ENCODE measurements around the gene TULP4. TPM values are rescaled to one million over a fixed set of nuclear protein-coding genes. Genes with fewer than 3 reads are reported as not detected.
A peak's percentile ranks its signal among the peaks of the same experiment; 100 is the strongest.

The TULP4 gene
- total RNA-seq, 6 donors from 2014 or later, result 78.7 to 150 (median 94.4) TPM

DNA sequence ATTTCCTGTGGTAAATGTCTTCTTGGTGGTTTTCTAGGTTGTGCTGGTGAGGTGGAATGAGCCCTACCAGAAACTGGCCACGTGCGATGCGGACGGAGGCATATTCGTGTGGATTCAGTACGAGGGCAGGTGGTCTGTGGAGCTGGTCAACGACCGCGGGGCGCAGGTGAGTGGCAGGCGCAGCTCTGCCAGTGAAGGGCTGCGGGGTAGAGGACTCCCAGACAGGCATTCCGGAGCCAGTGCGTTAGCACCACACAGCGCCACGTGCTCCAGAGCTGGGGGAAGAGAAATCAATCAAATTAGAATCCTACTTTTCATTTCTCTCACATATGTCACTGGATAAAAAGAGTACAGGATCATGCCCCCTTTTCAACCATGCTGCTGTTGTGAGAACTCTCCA is 100.8 kb downstream of the TULP4 start:
- DNase-seq, result peak in 1 of 2 donors; percentile 66

DNA sequence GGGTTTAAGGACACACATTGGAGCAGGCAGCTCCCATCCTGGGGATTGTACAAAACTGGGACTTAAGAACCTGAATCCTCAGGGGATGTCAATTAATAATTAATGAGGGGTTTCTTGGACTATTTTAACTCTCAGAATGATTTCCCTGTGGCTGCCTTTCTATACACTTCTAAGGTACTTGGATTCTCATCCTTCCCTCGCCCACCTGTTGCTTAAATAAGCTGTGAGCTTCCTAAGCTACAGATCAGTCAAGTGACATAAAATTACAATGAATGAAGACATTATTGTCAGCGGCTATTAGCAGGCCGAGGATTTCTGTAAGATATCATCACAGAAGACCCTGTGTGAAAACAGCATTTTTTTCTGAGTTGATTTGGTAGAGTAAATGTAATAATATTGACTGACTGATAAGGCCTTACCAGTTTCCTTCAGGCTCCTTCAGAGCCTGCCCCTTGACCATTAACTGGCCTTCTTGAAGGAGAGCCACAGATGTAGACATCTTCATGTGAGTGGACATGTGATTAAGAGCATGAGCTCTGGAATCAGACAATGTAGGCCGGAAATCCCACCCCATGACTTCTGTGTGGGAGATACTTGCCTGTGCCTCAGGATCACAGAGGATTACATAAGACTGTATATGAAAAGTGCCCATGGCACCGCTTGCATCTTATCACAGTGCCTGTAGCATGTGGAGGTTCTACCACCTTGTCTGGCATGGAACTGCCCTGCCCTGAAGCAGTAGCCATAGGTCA is 101.7 kb downstream of the TULP4 start:
- Histone ChIP-seq H3K27ac (no peak overlapping the region), H3K27me3 (no peaks in the 10 kb centered on the region), H3K9me3 (no peaks in the 10 kb centered on the region), H3K4me3 (no peak overlapping the region), H3K4me1 (peaks cover 4 to 18% (median 8%) of the 10 kb centered on the region in 4 donors), H3K36me3 (peaks cover 0 to 19% (median 0%) of the 10 kb centered on the region in 4 donors)
- TF ChIP-seq, protein P1, sequence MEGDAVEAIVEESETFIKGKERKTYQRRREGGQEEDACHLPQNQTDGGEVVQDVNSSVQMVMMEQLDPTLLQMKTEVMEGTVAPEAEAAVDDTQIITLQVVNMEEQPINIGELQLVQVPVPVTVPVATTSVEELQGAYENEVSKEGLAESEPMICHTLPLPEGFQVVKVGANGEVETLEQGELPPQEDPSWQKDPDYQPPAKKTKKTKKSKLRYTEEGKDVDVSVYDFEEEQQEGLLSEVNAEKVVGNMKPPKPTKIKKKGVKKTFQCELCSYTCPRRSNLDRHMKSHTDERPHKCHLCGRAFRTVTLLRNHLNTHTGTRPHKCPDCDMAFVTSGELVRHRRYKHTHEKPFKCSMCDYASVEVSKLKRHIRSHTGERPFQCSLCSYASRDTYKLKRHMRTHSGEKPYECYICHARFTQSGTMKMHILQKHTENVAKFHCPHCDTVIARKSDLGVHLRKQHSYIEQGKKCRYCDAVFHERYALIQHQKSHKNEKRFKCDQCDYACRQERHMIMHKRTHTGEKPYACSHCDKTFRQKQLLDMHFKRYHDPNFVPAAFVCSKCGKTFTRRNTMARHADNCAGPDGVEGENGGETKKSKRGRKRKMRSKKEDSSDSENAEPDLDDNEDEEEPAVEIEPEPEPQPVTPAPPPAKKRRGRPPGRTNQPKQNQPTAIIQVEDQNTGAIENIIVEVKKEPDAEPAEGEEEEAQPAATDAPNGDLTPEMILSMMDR (IDR thresholded peaks at IDR 0.05), result no peak
- TF ChIP-seq EP300 (IDR thresholded peaks at IDR 0.05) (no peak), POLR2A (IDR thresholded peaks at IDR 0.05) (no peak), POLR2AphosphoS5 (IDR thresholded peaks at IDR 0.05) (no peak)
- DNase-seq (no peak), ATAC-seq (ENCODE audit: low FRiP score in 2 of 2) (no peak)
- WGBS, 2 donors, result 85 to 86% methylated on average over 5 of the region's 5 CpGs

More for the DNA sequence above, 100.8 kb downstream of the TULP4 start:
- no peak overlapping the region for H3K27ac ChIP-seq
- H3K36me3 ChIP-seq, result peaks cover 0 to 19% (median 0%) of the 10 kb centered on the region in 4 donors
- peaks cover 12 to 28% (median 16%) of the 10 kb centered on the region in 4 donors for H3K4me1 ChIP-seq
- TF ChIP-seq POLR2AphosphoS5 (IDR thresholded peaks at IDR 0.05) (no peak), EP300 (IDR thresholded peaks at IDR 0.05) (no peak), POLR2A (IDR thresholded peaks at IDR 0.05) (no peak)
- TF ChIP-seq, protein P1 (IDR thresholded peaks at IDR 0.05), result no peak
- H3K27me3 ChIP-seq, result no peaks in the 10 kb centered on the region
- 93 to 96% methylated on average over 16 of the region's 16 CpGs for WGBS, 2 donors
- no peak overlapping the region for H3K4me3 ChIP-seq
- H3K9me3 ChIP-seq, result no peaks in the 10 kb centered on the region
- no peak for ATAC-seq (ENCODE audit: low FRiP score in 2 of 2)

DNA sequence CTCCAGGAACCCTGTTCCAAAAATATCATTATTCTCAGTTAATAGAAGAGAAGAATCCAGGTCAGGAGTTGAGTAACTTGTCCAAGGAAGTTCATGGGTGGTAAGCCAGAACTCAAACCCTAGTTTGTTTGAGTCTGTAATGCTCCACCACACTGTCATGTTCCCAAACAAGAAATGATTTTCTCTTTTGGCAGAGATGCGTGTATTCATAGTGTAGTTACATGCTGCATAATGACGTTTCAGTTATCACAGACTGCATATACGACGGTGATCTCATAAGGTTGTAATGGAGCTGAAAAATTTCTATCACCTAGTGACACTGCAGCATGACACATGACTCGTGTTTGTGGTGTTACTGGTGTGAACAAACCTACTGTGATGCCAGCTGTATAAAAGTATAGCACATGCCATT is 102.6 kb downstream of the TULP4 start:
- no peak overlapping the region for H3K27ac ChIP-seq
- no peaks in the 10 kb centered on the region for H3K27me3 ChIP-seq
- no peak overlapping the region for H3K4me3 ChIP-seq
- 80 to 92% methylated on average over 5 of the region's 5 CpGs for WGBS, 2 donors
- peaks cover 0 to 19% (median 0%) of the 10 kb centered on the region in 4 donors for H3K36me3 ChIP-seq
- ATAC-seq (ENCODE audit: low FRiP score in 2 of 2) (no peak), DNase-seq (no peak)
- H3K4me1 ChIP-seq, result peaks cover 0 to 10% (median 1%) of the 10 kb centered on the region in 4 donors
- TF ChIP-seq POLR2AphosphoS5 (IDR thresholded peaks at IDR 0.05) (no peak), EP300 (IDR thresholded peaks at IDR 0.05) (no peak), POLR2A (IDR thresholded peaks at IDR 0.05) (no peak)
- TF ChIP-seq, protein P1 (IDR thresholded peaks at IDR 0.05), result no peak
- no peaks in the 10 kb centered on the region for H3K9me3 ChIP-seq

DNA sequence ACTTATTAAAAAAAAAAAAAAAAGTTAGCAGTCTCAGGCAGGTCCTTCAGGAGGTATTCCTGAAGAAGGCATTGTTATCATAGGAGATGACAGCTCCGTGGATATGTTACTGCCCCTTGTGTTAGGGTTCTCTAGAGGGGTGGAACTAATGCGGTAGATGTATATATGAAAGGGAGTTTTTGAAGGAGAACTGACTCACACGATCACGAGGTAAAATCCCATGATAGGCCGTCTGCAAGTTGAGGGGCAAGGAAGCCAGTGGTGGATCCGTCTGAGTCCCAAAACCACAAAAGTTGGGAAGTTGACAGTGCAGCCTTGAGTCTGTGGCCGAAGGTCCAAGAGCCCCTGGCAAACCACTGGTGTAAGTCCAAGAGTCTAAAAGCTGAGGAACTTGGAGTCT is 103.4 kb downstream of the TULP4 start:
- TF ChIP-seq, protein P1 (IDR thresholded peaks at IDR 0.05), result no peak
- no peak for TF ChIP-seq POLR2AphosphoS5 (IDR thresholded peaks at IDR 0.05)
- TF ChIP-seq EP300 (IDR thresholded peaks at IDR 0.05), result no peak
- TF ChIP-seq POLR2A (IDR thresholded peaks at IDR 0.05), result no peak
- H3K9me3 ChIP-seq, result no peaks in the 10 kb centered on the region
- ATAC-seq (ENCODE audit: low FRiP score in 2 of 2), result no peak
- DNase-seq, result no peak
- H3K4me3 ChIP-seq, result no peak overlapping the region
- H3K4me1 ChIP-seq, result peaks cover 0 to 2% (median 0%) of the 10 kb centered on the region in 4 donors
- H3K27ac ChIP-seq, result no peak overlapping the region
- WGBS, 2 donors, result 91 to 93% methylated on average over 7 of the region's 7 CpGs
- H3K27me3 ChIP-seq, result no peaks in the 10 kb centered on the region
- H3K36me3 ChIP-seq, result peaks cover 0 to 19% (median 0%) of the 10 kb centered on the region in 4 donors

Data from upper lobe of left lung (tissue), 6 donors.